Body of pancreas (tissue), 4 donors: Measurements from ENCODE around the gene MRTFB.

Source experiments
- CTCF ChIP-seq, 7 experiments: fragments of 450-650 bp in 4 of 7; fragments of 200-600 bp in 3 of 7; sonication (generic) in 3 of 7; IDR thresholded peaks; one replicate each; pipeline ENCODE4 v1.5.1; 2016 to 2019; ENCODE audit warnings: antibody characterized with exemption in 7 of 7
- POLR2A ChIP-seq, 3 donors: fragments of 450-650 bp; IDR thresholded peaks; one replicate each; pipeline ENCODE4 v1.6.1; 2016; ENCODE audit warnings: antibody characterized with exemption in 3 of 3, mild to moderate bottlenecking in 2 of 3

GRCh38 chr16:14225457-14225856 is 154.3 kb downstream of the MRTFB start:
- TF ChIP-seq CTCF (IDR thresholded peaks at IDR 0.05) (no peak), POLR2A (IDR thresholded peaks at IDR 0.05) (no peak)
